ENCODE measurements around the gene SH2D3A. TPM values are rescaled to one million over a fixed set of nuclear protein-coding genes. Genes with fewer than 3 reads are reported as not detected.
A peak's percentile ranks its signal among the peaks of the same experiment; 100 is the strongest.

SH2D3A gene
- total RNA-seq, 2 donors from 2014 or later, result 10.7 to 16.4 TPM

DNA sequence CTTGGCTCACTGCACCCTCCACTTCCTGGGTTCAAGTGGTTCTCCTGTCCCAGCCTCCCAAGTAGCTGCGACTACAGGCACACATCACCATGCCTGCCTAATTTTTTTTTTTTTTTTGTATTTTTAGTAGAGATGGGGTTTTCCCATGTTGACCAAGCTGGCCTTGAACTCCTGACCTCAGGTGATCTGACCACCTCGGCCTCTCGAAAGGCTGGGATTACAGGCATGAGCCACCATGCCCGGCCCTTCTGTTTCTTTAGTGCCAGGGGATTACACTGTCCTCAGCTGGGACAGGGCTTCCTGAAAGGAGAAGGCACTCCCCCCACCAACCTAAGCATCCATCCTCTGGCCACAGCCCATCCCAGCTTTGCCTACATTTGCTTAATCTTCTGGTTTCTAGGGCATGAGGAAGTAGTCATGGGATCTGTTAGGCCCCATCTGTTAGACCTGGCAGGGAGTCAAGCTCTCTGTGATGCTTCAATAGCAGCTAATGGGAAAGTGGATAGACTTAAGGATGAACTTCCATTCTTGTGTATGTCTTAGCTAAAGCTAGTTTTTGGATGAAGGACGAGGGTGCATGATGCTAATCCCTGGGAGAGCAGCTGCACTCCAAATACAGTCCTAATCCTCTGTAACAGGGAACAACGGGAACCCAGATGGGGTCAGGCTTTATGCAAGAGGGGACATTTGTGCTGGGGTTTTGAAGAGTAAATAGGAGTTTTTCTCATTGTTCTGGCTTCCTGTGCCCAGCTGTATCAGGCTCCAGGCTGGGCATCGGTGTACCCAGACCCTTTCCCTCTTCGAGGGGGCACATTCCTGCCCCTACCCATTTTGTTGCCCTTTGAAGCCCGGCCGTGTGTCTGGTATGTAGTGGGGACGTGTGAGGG is 7.8 kb upstream of the SH2D3A start:
- Histone ChIP-seq H3K4me1 (ENCODE audit: control insufficient read depth, insufficient read depth, low read length) (no peaks in the 10 kb centered on the region), H3K4me3 (ENCODE audit: low read length) (no peak overlapping the region), H3K9ac (ENCODE audit: extremely low read depth, low read length, poor library complexity, severe bottlenecking) (no peak overlapping the region), H3K27ac (ENCODE audit: low read depth, low read length) (no peak overlapping the region), H3K36me3 (ENCODE audit: control insufficient read depth, insufficient read depth, low read length) (no peaks in the 10 kb centered on the region), H3K9me3 (ENCODE audit: control insufficient read depth, low read length) (no peaks in the 10 kb centered on the region), H3K27me3 (ENCODE audit: control insufficient read depth, insufficient read depth, low read length, poor library complexity, severe bottlenecking) (no peaks in the 10 kb centered on the region)
- no peak for DNase-seq
- no peak for TF ChIP-seq CTCF (conservative IDR thresholded peaks at IDR 0.05)
- no peaks in the 10 kb centered on the region for H3K36me3 Mint-ChIP-seq (ENCODE audit: low read depth)
- no peaks in the 10 kb centered on the region for H3K9me3 Mint-ChIP-seq
- H3K27ac Mint-ChIP-seq, result no peak overlapping the region
- no peak overlapping the region for H3K4me3 Mint-ChIP-seq
- 69 to 75% methylated on average over 6 to 10 of the region's 11 CpGs for WGBS, 2 experiments (ENCODE audit: insufficient coverage in 1 of 2, insufficient read length in 1 of 2)
- no peaks in the 10 kb centered on the region for H3K4me1 Mint-ChIP-seq
- H3K27me3 Mint-ChIP-seq (ENCODE audit: insufficient read depth), result peaks cover 4% of the 10 kb centered on the region

DNA sequence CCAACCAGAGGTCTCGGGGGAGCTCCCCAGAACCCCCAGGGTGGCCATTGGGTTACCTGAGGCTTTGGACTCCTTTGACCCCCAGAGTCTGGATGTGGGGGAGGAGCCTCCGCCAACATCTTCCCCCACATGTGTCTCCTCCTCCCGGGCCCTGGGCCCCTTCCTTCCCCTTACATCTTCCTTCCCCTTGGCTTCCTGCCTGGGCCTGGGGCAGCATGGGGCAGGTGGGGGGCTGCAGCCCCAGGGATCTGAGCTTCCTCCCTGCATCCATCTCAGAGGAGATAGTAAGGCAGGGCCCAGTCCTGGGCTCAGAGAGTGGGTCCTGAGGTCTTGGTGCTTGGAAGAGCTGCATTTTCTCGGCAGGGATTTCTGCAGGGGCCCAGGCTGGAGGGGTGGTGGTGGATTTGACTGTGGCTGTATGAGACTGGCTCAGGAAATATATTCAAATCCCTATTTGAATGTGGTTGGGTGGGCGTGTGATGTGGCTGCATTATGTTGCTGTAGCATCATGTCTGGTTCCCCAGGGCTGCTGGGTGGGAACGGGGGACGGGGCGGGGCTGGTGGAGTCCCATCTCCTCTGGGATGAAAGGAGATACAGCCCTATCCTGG is 6.2 kb upstream of the SH2D3A start:
- Histone ChIP-seq H3K9me3 (ENCODE audit: control insufficient read depth, low read length) (no peaks in the 10 kb centered on the region), H3K4me1 (ENCODE audit: control insufficient read depth, insufficient read depth, low read length) (no peaks in the 10 kb centered on the region), H3K36me3 (ENCODE audit: control insufficient read depth, insufficient read depth, low read length) (no peaks in the 10 kb centered on the region), H3K27ac (ENCODE audit: low read depth, low read length) (no peak overlapping the region), H3K27me3 (ENCODE audit: control insufficient read depth, insufficient read depth, low read length, poor library complexity, severe bottlenecking) (no peaks in the 10 kb centered on the region), H3K4me3 (ENCODE audit: low read length) (no peak overlapping the region), H3K9ac (ENCODE audit: extremely low read depth, low read length, poor library complexity, severe bottlenecking) (no peak overlapping the region)
- WGBS, 2 experiments (ENCODE audit: insufficient coverage in 1 of 2, insufficient read length in 1 of 2), result 75 to 92% methylated on average over 6 to 7 of the region's 8 CpGs
- no peak overlapping the region for H3K27ac Mint-ChIP-seq
- H3K4me3 Mint-ChIP-seq, result no peak overlapping the region
- no peaks in the 10 kb centered on the region for H3K9me3 Mint-ChIP-seq
- TF ChIP-seq CTCF (conservative IDR thresholded peaks at IDR 0.05), result no peak
- H3K36me3 Mint-ChIP-seq (ENCODE audit: low read depth), result no peaks in the 10 kb centered on the region
- peaks cover 4% of the 10 kb centered on the region for H3K27me3 Mint-ChIP-seq (ENCODE audit: insufficient read depth)
- DNase-seq, result peak; percentile 60
- H3K4me1 Mint-ChIP-seq, result no peaks in the 10 kb centered on the region

GRCh38 chr19:6772866-6773322 is 5.7 kb upstream of the SH2D3A start:
- no peak for DNase-seq
- H3K4me3 Mint-ChIP-seq, result no peak overlapping the region
- WGBS, 2 experiments (ENCODE audit: insufficient coverage in 1 of 2, insufficient read length in 1 of 2), result 91 to 92% methylated on average over 10 to 14 of the region's 14 CpGs
- H3K36me3 Mint-ChIP-seq (ENCODE audit: low read depth), result no peaks in the 10 kb centered on the region
- H3K4me3 ChIP-seq (ENCODE audit: low read length), result no peak overlapping the region
- no peak overlapping the region for H3K9ac ChIP-seq (ENCODE audit: extremely low read depth, low read length, poor library complexity, severe bottlenecking)
- no peaks in the 10 kb centered on the region for H3K9me3 ChIP-seq (ENCODE audit: control insufficient read depth, low read length)
- no peaks in the 10 kb centered on the region for H3K4me1 ChIP-seq (ENCODE audit: control insufficient read depth, insufficient read depth, low read length)
- TF ChIP-seq CTCF (conservative IDR thresholded peaks at IDR 0.05), result no peak
- H3K27ac ChIP-seq (ENCODE audit: low read depth, low read length), result no peak overlapping the region
- H3K27me3 Mint-ChIP-seq (ENCODE audit: insufficient read depth), result peaks cover 4% of the 10 kb centered on the region
- H3K36me3 ChIP-seq (ENCODE audit: control insufficient read depth, insufficient read depth, low read length), result no peaks in the 10 kb centered on the region
- H3K27ac Mint-ChIP-seq, result no peak overlapping the region
- H3K27me3 ChIP-seq (ENCODE audit: control insufficient read depth, insufficient read depth, low read length, poor library complexity, severe bottlenecking), result no peaks in the 10 kb centered on the region
- H3K9me3 Mint-ChIP-seq, result no peaks in the 10 kb centered on the region
- no peaks in the 10 kb centered on the region for H3K4me1 Mint-ChIP-seq
